C4-2B (cell line): ENCODE data around the gene PRR20E.

Experiments used
- H3K27ac ChIP-seq: fragments of 450-650 bp; 2 replicates; pipeline ENCODE4 v1.5.1; 2017
- CTCF ChIP-seq: fragments of 450-650 bp; conservative IDR thresholded peaks from 2 replicates; pipeline ENCODE4 v1.5.1; 2017; ENCODE audit warnings: mild to moderate bottlenecking
- ZFX ChIP-seq: fragments of 450-650 bp; IDR thresholded peaks from 2 replicates; pipeline ENCODE4 v1.6.1; 2017

PRR20E gene

GRCh38 chr13:57191667-57192066, 24.7 kb downstream of the PRR20E start:
- H3K27ac ChIP-seq, result no peak overlapping the region
- TF ChIP-seq ZFX (no peak), CTCF (no peak)

- no peak overlapping the region for H3K27ac ChIP-seq
Measured at GRCh38 chr13:57212989-57213388, 46.0 kb downstream of the PRR20E start.

More at GRCh38 chr13:57212989-57213388, 46.0 kb downstream of the PRR20E start:
- TF ChIP-seq ZFX (no peak), CTCF (no peak)
